ENCODE measurements around the gene SLPI.

The SLPI gene

DNA sequence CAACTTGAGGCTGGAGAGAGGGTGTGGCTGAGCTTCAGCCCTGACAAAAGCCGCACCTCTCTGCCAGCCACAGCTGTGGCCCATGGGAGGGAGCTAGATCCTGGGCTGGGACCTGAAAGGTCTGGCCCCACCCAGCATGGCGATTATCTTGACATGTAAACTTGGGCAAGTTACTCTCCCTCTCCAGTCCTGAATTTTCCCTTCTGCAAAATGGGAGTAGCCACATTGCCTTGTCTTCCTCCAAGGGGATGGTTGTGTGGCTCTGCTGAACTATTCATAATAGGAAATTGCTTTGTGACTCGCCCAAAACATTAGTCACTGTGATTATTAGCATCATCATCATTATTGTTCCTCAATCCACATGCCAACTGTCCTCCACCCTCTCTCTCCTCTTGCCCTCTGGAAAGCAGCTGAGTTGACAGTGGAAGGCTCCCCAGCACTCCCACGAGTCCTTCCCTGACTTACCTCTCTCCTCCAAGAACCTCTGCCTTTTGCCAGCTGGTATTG lies 29.2 kb upstream of the SLPI start:
- no peak for TF ChIP-seq CTCF (IDR thresholded peaks at IDR 0.05)
- no peak overlapping the region for H3K4me3 ChIP-seq (ENCODE audit: low read depth in 1 of 2, low read length in 1 of 2)
- no peaks in the 10 kb centered on the region for H3K4me1 ChIP-seq (ENCODE audit: control insufficient read depth in 1 of 2, insufficient read depth in 1 of 2, low read depth in 1 of 2, low read length in 1 of 2)
- no peaks in the 10 kb centered on the region for H3K9me3 ChIP-seq
- no peaks in the 10 kb centered on the region for H3K36me3 ChIP-seq
- H3K27ac ChIP-seq = no peak overlapping the region
- no peaks in the 10 kb centered on the region for H3K27me3 ChIP-seq

- H3K27me3 ChIP-seq = no peaks in the 10 kb centered on the region
- H3K9me3 ChIP-seq = no peaks in the 10 kb centered on the region
- no peak overlapping the region for H3K27ac ChIP-seq
- no peak for TF ChIP-seq CTCF (IDR thresholded peaks at IDR 0.05)
- no peak overlapping the region for H3K4me3 ChIP-seq (ENCODE audit: low read depth in 1 of 2, low read length in 1 of 2)
- no peaks in the 10 kb centered on the region for H3K36me3 ChIP-seq
- no peaks in the 10 kb centered on the region for H3K4me1 ChIP-seq (ENCODE audit: control insufficient read depth in 1 of 2, insufficient read depth in 1 of 2, low read depth in 1 of 2, low read length in 1 of 2)
Measured at GRCh38 chr20:45282700-45283550, 28.6 kb upstream of the SLPI start.

GRCh38 chr20:45279992-45280391 lies 25.6 kb upstream of the SLPI start:
- Histone ChIP-seq H3K36me3 (no peaks in the 10 kb centered on the region), H3K27ac (no peak overlapping the region), H3K27me3 (no peaks in the 10 kb centered on the region), H3K9me3 (no peaks in the 10 kb centered on the region), H3K4me3 (ENCODE audit: low read depth in 1 of 2, low read length in 1 of 2) (no peak overlapping the region), H3K4me1 (ENCODE audit: control insufficient read depth in 1 of 2, insufficient read depth in 1 of 2, low read depth in 1 of 2, low read length in 1 of 2) (no peaks in the 10 kb centered on the region)
- no peak for TF ChIP-seq CTCF (IDR thresholded peaks at IDR 0.05)

DNA sequence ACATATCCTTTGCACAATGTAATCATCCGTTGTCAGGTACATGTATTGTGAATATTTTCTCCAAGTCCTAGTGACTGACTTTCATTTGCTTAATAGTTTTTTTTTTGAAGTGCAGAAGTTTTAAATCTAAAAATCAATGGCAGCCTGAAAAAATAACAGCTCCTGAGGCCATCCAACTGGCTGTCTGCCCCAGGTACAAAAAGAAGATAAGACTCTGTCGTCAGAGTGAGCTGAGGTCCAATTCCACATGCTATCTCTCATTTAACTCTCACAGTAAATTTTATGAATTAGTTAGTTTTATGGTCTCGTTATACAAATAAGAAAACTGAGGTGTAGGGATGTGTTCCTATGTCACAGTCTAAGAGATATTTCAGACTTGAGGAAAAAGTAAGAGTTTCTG lies 21.0 kb upstream of the SLPI start:
- no peaks in the 10 kb centered on the region for H3K36me3 ChIP-seq
- no peak overlapping the region for H3K4me3 ChIP-seq (ENCODE audit: low read depth in 1 of 2, low read length in 1 of 2)
- no peak for TF ChIP-seq CTCF (IDR thresholded peaks at IDR 0.05)
- no peaks in the 10 kb centered on the region for H3K9me3 ChIP-seq
- no peaks in the 10 kb centered on the region for H3K27me3 ChIP-seq
- no peak overlapping the region for H3K27ac ChIP-seq
- no peaks in the 10 kb centered on the region for H3K4me1 ChIP-seq (ENCODE audit: control insufficient read depth in 1 of 2, insufficient read depth in 1 of 2, low read depth in 1 of 2, low read length in 1 of 2)

GRCh38 chr20:45269754-45270270 lies 15.4 kb upstream of the SLPI start:
- no peak overlapping the region for H3K4me3 ChIP-seq (ENCODE audit: low read depth in 1 of 2, low read length in 1 of 2)
- H3K27me3 ChIP-seq = no peaks in the 10 kb centered on the region
- no peak for TF ChIP-seq CTCF (IDR thresholded peaks at IDR 0.05)
- no peak overlapping the region for H3K27ac ChIP-seq
- no peaks in the 10 kb centered on the region for H3K4me1 ChIP-seq (ENCODE audit: control insufficient read depth in 1 of 2, insufficient read depth in 1 of 2, low read depth in 1 of 2, low read length in 1 of 2)
- no peaks in the 10 kb centered on the region for H3K36me3 ChIP-seq
- no peaks in the 10 kb centered on the region for H3K9me3 ChIP-seq

All from neutrophil (primary cell).